PC-9 (cell line): ENCODE results near the gene PDE4C. TPM values are rescaled to one million over a fixed set of nuclear protein-coding genes. Genes with fewer than 3 reads are reported as not detected.
A peak's percentile ranks its signal among the peaks of the same experiment; 100 is the strongest.

Experiments
- BruUV-seq: library from RNA; stranded (reverse); fragments of 400-500 nt; replicated peaks from 2 replicates; lab custom pipeline; 2021; lab: Mats Ljungman, UMichigan
- CTCF ChIA-PET: fragments of 300-600 bp; sonication (Branson Sonifier 250); formaldehyde crosslinking; loops from one replicate; lab custom pipeline; 2022; ENCODE audit warnings: antibody characterized with exemption; lab: Charles Lee
- POLR2A ChIA-PET: fragments of 300-600 bp; sonication (Branson Sonifier 250); formaldehyde crosslinking; loops from one replicate; lab custom pipeline; 2022; ENCODE audit warnings: antibody characterized with exemption; ENCODE audit not compliant: unreplicated experiment; lab: Charles Lee
- DNase-seq, 2 experiments: peaks; one replicate each; pipeline versions ENCODE4 v3.0.0 to v3.0.0-alpha.2; 2015 to 2022; ENCODE audit warnings: mixed read lengths in 1 of 2
- H2AFZ ChIP-seq: fragments of 200-600 bp; sonication (generic); 2 replicates; pipeline ENCODE4 v1.8.1; 2017; ENCODE audit warnings: antibody characterized with exemption
- H3F3A ChIP-seq: fragments of 200-600 bp; sonication (generic); 2 replicates; pipeline ENCODE4 v1.8.1; 2017; ENCODE audit warnings: antibody characterized with exemption, mild to moderate bottlenecking, low read depth; ENCODE audit not compliant: insufficient read depth
- H3K27ac ChIP-seq: fragments of 200-600 bp; sonication (generic); 2 replicates; pipeline ENCODE4 v1.6.1; 2016; ENCODE audit warnings: mixed run types
- H3K27me3 ChIP-seq: fragments of 200-600 bp; sonication (generic); 2 replicates; pipeline ENCODE4 v1.6.1; 2016; ENCODE audit warnings: low read depth, mixed run types; ENCODE audit not compliant: insufficient read depth
- H3K36me3 ChIP-seq: fragments of 200-600 bp; sonication (generic); 2 replicates; pipeline ENCODE4 v1.6.1; 2016; ENCODE audit warnings: low read depth, mixed run types
- H3K4me1 ChIP-seq: fragments of 200-600 bp; sonication (generic); replicated peaks from 2 replicates; pipeline ENCODE4 v1.6.1; 2016; ENCODE audit warnings: mixed run types; ENCODE audit not compliant: insufficient read depth
- H3K4me2 ChIP-seq: fragments of 200-600 bp; sonication (generic); 2 replicates; pipeline ENCODE4 v1.6.1; 2017; ENCODE audit warnings: mixed run types
- H3K4me3 ChIP-seq: fragments of 200-600 bp; sonication (generic); 2 replicates; pipeline ENCODE4 v1.6.1; 2016; ENCODE audit warnings: mixed run types
- H3K79me2 ChIP-seq: fragments of 200-600 bp; sonication (generic); 2 replicates; pipeline ENCODE4 v1.6.1; 2017; ENCODE audit warnings: low read depth, mixed run types
- H3K9me2 ChIP-seq: fragments of 200-600 bp; sonication (generic); 2 replicates; pipeline ENCODE4 v1.8.1; 2017; ENCODE audit warnings: mild to moderate bottlenecking; ENCODE audit not compliant: insufficient read depth
- H3K9me3 ChIP-seq: fragments of 200-600 bp; sonication (generic); 2 replicates; pipeline ENCODE4 v1.8.1; 2016; ENCODE audit warnings: low read depth; ENCODE audit not compliant: insufficient read depth
- H4K20me1 ChIP-seq: fragments of 200-600 bp; sonication (generic); 2 replicates; pipeline ENCODE4 v1.8.1; 2017; ENCODE audit not compliant: insufficient read depth
- EZH2 ChIP-seq: fragments of 200-600 bp; sonication (generic); IDR thresholded peaks from 2 replicates; pipeline ENCODE4 v1.8.0; 2017; ENCODE audit warnings: antibody characterized with exemption, low read depth
- intact Hi-C: fragments of 100-400 bp; cut with micrococcal nuclease; formaldehyde crosslinking; loops from one replicate; pipeline ENCODE4 v1.10.0; 2022; ENCODE audit not compliant: unreplicated experiment
- total RNA-seq: library from RNA; stranded (reverse); gene quantifications from 2 replicates; pipeline ENCODE4 v1.2.3, GENCODE V29; 2021
- TF ChIP-seq, protein P1 (sequence below): fragments of 200-600 bp; sonication (generic); conservative IDR thresholded peaks from 2 replicates; pipeline ENCODE4 v1.6.1; 2017; ENCODE audit warnings: mixed run types, antibody characterized with exemption, mild to moderate bottlenecking, moderate library complexity

Gene PDE4C
- total RNA-seq, 1 experiment from 2014 or later = 2.2 TPM

DNA sequence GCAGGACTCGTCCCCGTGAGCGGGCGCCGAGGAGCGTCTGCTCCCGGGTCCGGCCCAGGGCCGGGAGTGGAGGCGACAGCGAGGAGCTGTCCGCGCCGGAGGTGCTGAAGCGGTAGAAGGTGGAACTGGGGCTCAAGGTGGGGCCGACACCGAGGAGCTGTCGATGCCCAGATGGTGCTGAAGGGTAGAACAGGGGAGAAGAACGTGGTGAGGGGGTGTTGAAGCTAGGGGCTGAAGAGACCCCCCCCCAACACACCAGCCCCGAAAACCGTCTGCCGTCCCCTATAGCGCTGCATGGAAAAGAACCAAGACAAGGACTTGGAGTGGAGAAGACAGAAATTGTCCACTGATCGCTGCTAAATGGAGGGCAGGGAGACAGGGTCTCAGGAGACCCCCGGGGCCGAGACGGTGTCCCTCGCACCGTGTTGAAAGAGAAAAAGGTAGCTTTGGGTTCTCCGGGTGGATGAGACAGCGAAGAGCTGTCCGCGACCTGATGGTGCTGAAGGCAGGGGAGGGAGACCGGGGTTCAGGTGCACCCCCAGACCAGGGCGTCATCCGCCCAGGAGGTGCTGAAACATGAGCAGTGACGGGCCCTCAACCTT lies 7.1 kb upstream of the PDE4C start:
- CTCF ChIA-PET = no interaction called here
- Histone ChIP-seq H3K4me2 (no peak overlapping the region), H3F3A (peaks cover 28% of the 10 kb centered on the region), H3K9me2 (no peaks in the 10 kb centered on the region), H3K27me3 (no peaks in the 10 kb centered on the region), H3K4me3 (no peak overlapping the region), H3K79me2 (no peaks in the 10 kb centered on the region), H2AFZ (no peak overlapping the region), H3K9me3 (no peaks in the 10 kb centered on the region), H3K27ac (no peak overlapping the region), H3K36me3 (no peaks in the 10 kb centered on the region), H3K4me1 (peaks cover 5% of the 10 kb centered on the region; the same call in 1 of the 2 replicates), H4K20me1 (peaks cover 5% of the 10 kb centered on the region)
- TF ChIP-seq EZH2 = no peak
- TF ChIP-seq, protein P1, sequence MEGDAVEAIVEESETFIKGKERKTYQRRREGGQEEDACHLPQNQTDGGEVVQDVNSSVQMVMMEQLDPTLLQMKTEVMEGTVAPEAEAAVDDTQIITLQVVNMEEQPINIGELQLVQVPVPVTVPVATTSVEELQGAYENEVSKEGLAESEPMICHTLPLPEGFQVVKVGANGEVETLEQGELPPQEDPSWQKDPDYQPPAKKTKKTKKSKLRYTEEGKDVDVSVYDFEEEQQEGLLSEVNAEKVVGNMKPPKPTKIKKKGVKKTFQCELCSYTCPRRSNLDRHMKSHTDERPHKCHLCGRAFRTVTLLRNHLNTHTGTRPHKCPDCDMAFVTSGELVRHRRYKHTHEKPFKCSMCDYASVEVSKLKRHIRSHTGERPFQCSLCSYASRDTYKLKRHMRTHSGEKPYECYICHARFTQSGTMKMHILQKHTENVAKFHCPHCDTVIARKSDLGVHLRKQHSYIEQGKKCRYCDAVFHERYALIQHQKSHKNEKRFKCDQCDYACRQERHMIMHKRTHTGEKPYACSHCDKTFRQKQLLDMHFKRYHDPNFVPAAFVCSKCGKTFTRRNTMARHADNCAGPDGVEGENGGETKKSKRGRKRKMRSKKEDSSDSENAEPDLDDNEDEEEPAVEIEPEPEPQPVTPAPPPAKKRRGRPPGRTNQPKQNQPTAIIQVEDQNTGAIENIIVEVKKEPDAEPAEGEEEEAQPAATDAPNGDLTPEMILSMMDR = no peak
- peak; percentile 51 to 62 for DNase-seq
- POLR2A ChIA-PET = interaction anchor here (0.6 to 0.7 kb wide), 2 partner anchors 9 to 374 kb away, joined by 3 to 14 read pairs; no protein-coding TSS in a partner anchor
- no TSS peak for BruUV-seq
- intact Hi-C loops = no loop called here

DNA sequence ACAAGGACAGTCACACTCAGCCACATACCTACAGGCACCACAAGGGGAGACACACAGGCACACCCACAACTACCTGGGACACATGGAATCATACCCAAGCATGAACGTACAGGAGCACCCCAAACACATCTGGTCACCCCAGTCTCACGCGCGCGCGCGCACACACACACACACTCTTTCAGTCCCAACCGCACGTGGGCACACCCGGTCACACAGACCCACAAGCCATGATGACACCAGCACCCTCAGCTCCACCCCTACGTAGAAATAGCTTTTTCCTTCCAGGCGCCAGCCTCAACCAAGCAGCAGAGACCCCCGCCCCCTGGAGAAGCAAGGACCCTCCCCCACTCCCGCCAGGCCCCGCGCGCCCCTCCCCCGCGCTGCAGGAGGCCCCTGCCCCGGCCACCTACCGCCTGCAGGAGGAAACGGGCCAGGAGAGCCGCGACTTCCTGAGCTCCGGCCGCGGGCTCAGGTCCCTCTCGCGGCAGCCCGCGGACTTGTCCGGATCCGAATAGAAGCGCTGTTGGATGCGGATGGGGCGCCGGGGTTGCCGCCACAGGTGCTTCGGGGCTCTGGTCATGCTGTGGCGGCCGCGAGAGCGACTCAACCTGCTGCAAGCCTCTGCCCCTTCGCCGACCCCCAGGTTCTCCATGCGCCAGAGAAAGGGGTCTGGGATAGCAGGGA lies 6.4 kb upstream of the PDE4C start:
- no TSS peak for BruUV-seq
- H3K36me3 ChIP-seq = no peaks in the 10 kb centered on the region
- no peak for DNase-seq
- H3K9me3 ChIP-seq = no peaks in the 10 kb centered on the region
- H3K27me3 ChIP-seq = no peaks in the 10 kb centered on the region
- peaks cover 5% of the 10 kb centered on the region; the same call in 1 of the 2 replicates for H3K4me1 ChIP-seq
- ChIA-PET CTCF (no interaction called here), POLR2A (interaction anchor here (0.6 kb wide), 1 partner anchor 373 kb away, joined by 3 read pairs; no protein-coding TSS in a partner anchor)
- H3K4me3 ChIP-seq = no peak overlapping the region
- intact Hi-C loops = no loop called here
- peaks cover 5% of the 10 kb centered on the region for H4K20me1 ChIP-seq
- H3F3A ChIP-seq = peaks cover 28% of the 10 kb centered on the region
- H3K4me2 ChIP-seq = no peak overlapping the region
- no peak overlapping the region for H3K27ac ChIP-seq
- TF ChIP-seq, protein P1 = no peak
- TF ChIP-seq EZH2 = no peak
- no peaks in the 10 kb centered on the region for H3K79me2 ChIP-seq
- no peaks in the 10 kb centered on the region for H3K9me2 ChIP-seq
- H2AFZ ChIP-seq = no peak overlapping the region

DNA sequence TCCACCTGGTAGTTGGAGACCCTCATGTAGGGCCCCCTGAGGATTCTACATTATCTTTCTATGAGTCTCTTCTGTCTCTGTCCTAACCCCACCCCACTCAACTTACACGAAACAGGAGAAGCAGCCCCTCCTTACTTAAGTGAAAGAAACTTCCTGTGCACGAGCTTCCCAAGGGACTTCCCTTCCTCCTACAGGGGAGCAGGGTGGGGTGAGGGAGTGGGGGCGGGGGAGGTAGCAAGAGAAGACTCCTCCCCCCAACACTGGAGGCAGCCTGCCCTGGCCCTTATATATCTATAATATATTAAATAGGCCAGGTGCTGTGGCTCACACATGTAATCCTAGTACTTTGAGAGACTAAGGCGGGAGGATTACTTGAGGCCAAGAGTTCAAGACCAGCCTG lies 5.5 kb upstream of the PDE4C start:
- no peaks in the 10 kb centered on the region for H3K9me2 ChIP-seq
- no peaks in the 10 kb centered on the region for H3K9me3 ChIP-seq
- CTCF ChIA-PET = interaction anchor here (0.6 kb wide), 1 partner anchor 21 kb away, joined by 5 read pairs; no protein-coding TSS in a partner anchor
- intact Hi-C loops = no loop called here
- peaks cover 28% of the 10 kb centered on the region for H3F3A ChIP-seq
- H2AFZ ChIP-seq = no peak overlapping the region
- no peaks in the 10 kb centered on the region for H3K36me3 ChIP-seq
- H3K4me1 ChIP-seq = peaks cover 5% of the 10 kb centered on the region; the same call in 1 of the 2 replicates
- POLR2A ChIA-PET = interaction anchor here (0.6 kb wide), 1 partner anchor 38 kb away, joined by 12 read pairs; no protein-coding TSS in a partner anchor
- TF ChIP-seq EZH2 = no peak
- TF ChIP-seq, protein P1 = no peak
- peaks cover 5% of the 10 kb centered on the region for H4K20me1 ChIP-seq
- BruUV-seq = no TSS peak
- no peaks in the 10 kb centered on the region for H3K79me2 ChIP-seq
- H3K27ac ChIP-seq = no peak overlapping the region
- DNase-seq = no peak
- no peaks in the 10 kb centered on the region for H3K27me3 ChIP-seq
- no peak overlapping the region for H3K4me2 ChIP-seq
- H3K4me3 ChIP-seq = no peak overlapping the region
